HepG2 (cell line): ENCODE results near the gene NRDC. TPM values are rescaled to one million over a fixed set of nuclear protein-coding genes. Genes with fewer than 3 reads are reported as not detected.

Experiments used
- ATAC-seq: fragments of 200-7000 bp; cut with Tn5 transposase; 3 replicates; pipeline ENCODE4 v1.9.1; 2020; ENCODE audit warnings: mild to moderate bottlenecking, moderate library complexity
- BruUV-seq: library from RNA; stranded (reverse); fragments of 400-500 nt; replicated peaks from 2 replicates; lab custom pipeline; 2021; lab: Mats Ljungman, UMichigan
- CTCF ChIA-PET: fragments of 300-600 bp; formaldehyde crosslinking; extraction: SDS; loops from one replicate; lab custom pipeline; 2021; ENCODE audit warnings: low total read pairs, inconsistent platforms, low intra/inter-chr PET ratio; lab: Yijun Ruan, JAX
- POLR2A ChIA-PET: fragments of 350-600 bp; sonication (Branson Sonifier 250); formaldehyde crosslinking; loops from one replicate; lab custom pipeline; 2020; ENCODE audit warnings: antibody characterized with exemption, inconsistent platforms; lab: Yijun Ruan, JAX
- DNase-seq: peaks from one replicate; pipeline ENCODE4 v3.0.0-alpha.2; 2015; ENCODE audit warnings: low spot score
- FAIRE-seq: peaks from 3 replicates; lab custom pipeline; 2011; peaks lifted over from hg19 to GRCh38; lab: Jason Lieb, UNC
- H2AFZ ChIP-seq: one replicate; pipeline ENCODE4 v1.6.1; 2011; ENCODE audit warnings: low read length, inconsistent platforms
- H3K27ac ChIP-seq: fragments of 300-600 bp; 3 replicates; pipeline ENCODE4 v1.8.0; 2011; ENCODE audit warnings: mixed run types, mild to moderate bottlenecking, mixed read lengths, low read length, inconsistent platforms; ENCODE audit not compliant: insufficient read depth; ENCODE audit errors: extremely low read length
- H3K27me3 ChIP-seq, 2 experiments: fragments of 200-600 bp in 1 of 2; 2 replicates in 1 of 2; 3 replicates in 1 of 2; pipeline versions ENCODE4 v1.6.0 to v1.8.0; 2011; ENCODE audit warnings: low read length in 2 of 2, mild to moderate bottlenecking in 2 of 2, moderate library complexity in 2 of 2, inconsistent platforms in 1 of 2; ENCODE audit not compliant: insufficient read depth in 2 of 2, control insufficient read depth in 1 of 2
- H3K36me3 ChIP-seq, 2 experiments: fragments of 200-600 bp in 1 of 2; replicated peaks in 1 of 2; 2 replicates in 1 of 2; 3 replicates in 1 of 2; pipeline versions ENCODE4 v1.5.1 to v1.8.0; 2011; ENCODE audit warnings: low read length in 2 of 2, inconsistent platforms in 1 of 2; ENCODE audit not compliant: insufficient read depth in 2 of 2, control insufficient read depth in 1 of 2
- H3K4me1 ChIP-seq: 2 replicates; pipeline ENCODE4 v1.5.1; 2012; ENCODE audit warnings: low read length, inconsistent platforms; ENCODE audit not compliant: insufficient read depth
- H3K4me2 ChIP-seq: 2 replicates; pipeline ENCODE4 v1.6.0; 2011; ENCODE audit warnings: low read depth, low read length, inconsistent platforms
- H3K4me3 ChIP-seq, 3 experiments: fragments of 200-600 bp in 1 of 3; sonication (generic), shearing (Covaris generic) in 1 of 3; replicated peaks in 1 of 3; 2 replicates each; pipeline ENCODE4 v1.5.1; 2011 to 2016; ENCODE audit warnings: low read length in 3 of 3, inconsistent platforms in 2 of 3, low read depth in 2 of 3, mild to moderate bottlenecking in 2 of 3, control low read depth in 1 of 3, mixed read lengths in 1 of 3; ENCODE audit not compliant: insufficient read depth in 1 of 3
- H3K79me2 ChIP-seq: one replicate; pipeline ENCODE4 v1.6.1; 2011; ENCODE audit warnings: low read length, inconsistent platforms; ENCODE audit not compliant: insufficient read depth
- H3K9ac ChIP-seq: 2 replicates; pipeline ENCODE4 v1.6.0; 2011; ENCODE audit warnings: mild to moderate bottlenecking, low read depth, low read length, inconsistent platforms; ENCODE audit not compliant: insufficient read depth
- H3K9me3 ChIP-seq: 2 replicates; pipeline ENCODE4 v1.5.1; 2012; ENCODE audit warnings: mild to moderate bottlenecking, low read length
- H4K20me1 ChIP-seq: 2 replicates; pipeline ENCODE4 v1.6.0; 2011; ENCODE audit warnings: inconsistent platforms, mild to moderate bottlenecking, low read length, moderate library complexity; ENCODE audit not compliant: insufficient read depth
- CBX2 ChIP-seq, 2 experiments: fragments of 200-600 bp in 1 of 2; sonication (generic); formaldehyde crosslinking in 1 of 2; IDR thresholded peaks; 2 replicates each; pipeline versions ENCODE4 v1.7.0 to v1.8.1; 2018 to 2022; ENCODE audit warnings: low read depth in 2 of 2, low read length in 1 of 2, mild to moderate bottlenecking in 1 of 2, missing genetic modification reagents in 1 of 2
- ELF3 ChIP-seq: IDR thresholded peaks from 2 replicates; pipeline ENCODE4 v1.6.1; 2016; ENCODE audit warnings: missing genetic modification reagents, missing compliant biosample characterization
- FIP1L1 ChIP-seq: fragments of 200-400 bp; formaldehyde crosslinking; IDR thresholded peaks from 2 replicates; pipeline ENCODE4 v1.6.1; 2018; ENCODE audit warnings: low read depth, mild to moderate bottlenecking, low read length, moderate library complexity, borderline replicate concordance; ENCODE audit not compliant: insufficient read depth
- FOXJ3 ChIP-seq: sonication (generic); formaldehyde crosslinking; IDR thresholded peaks from 2 replicates; pipeline ENCODE4 v1.4.0; 2020; ENCODE audit warnings: missing genetic modification reagents, mild to moderate bottlenecking, borderline replicate concordance
- HDAC2 ChIP-seq: sonication (generic); formaldehyde crosslinking; IDR thresholded peaks from 2 replicates; pipeline ENCODE4 v1.4.0; 2020; ENCODE audit warnings: missing genetic modification reagents
- HIVEP1 ChIP-seq: sonication (generic); formaldehyde crosslinking; IDR thresholded peaks from 2 replicates; pipeline ENCODE4 v1.4.0; 2020; ENCODE audit warnings: mild to moderate bottlenecking, missing genetic modification reagents
- KLF12 ChIP-seq: sonication (generic); formaldehyde crosslinking; IDR thresholded peaks from 2 replicates; pipeline ENCODE4 v1.4.0; 2020; ENCODE audit warnings: missing genetic modification reagents, borderline replicate concordance
- NCOA1 ChIP-seq: sonication (generic); formaldehyde crosslinking; IDR thresholded peaks from 2 replicates; pipeline ENCODE4 v1.9.0; 2021; ENCODE audit warnings: missing genetic modification reagents
- POLR2A ChIP-seq, 2 experiments: IDR thresholded peaks; 2 replicates each; pipeline ENCODE4 v1.6.1; 2011; ENCODE audit warnings: low read depth in 2 of 2, low read length in 2 of 2, mild to moderate bottlenecking in 1 of 2, moderate library complexity in 1 of 2; ENCODE audit not compliant: insufficient read depth in 1 of 2
- RFXANK ChIP-seq: IDR thresholded peaks from 2 replicates; pipeline ENCODE4 v1.6.1; 2016
- SP5 ChIP-seq: IDR thresholded peaks from 2 replicates; pipeline ENCODE4 v1.6.1; 2016; ENCODE audit warnings: low read depth, borderline replicate concordance
- ZFP90 ChIP-seq: sonication (generic); formaldehyde crosslinking; IDR thresholded peaks from 2 replicates; pipeline ENCODE4 v1.8.0; 2022; ENCODE audit warnings: missing genetic modification reagents, mild to moderate bottlenecking, inconsistent platforms, borderline replicate concordance
- ZNF335 ChIP-seq: sonication (generic); formaldehyde crosslinking; IDR thresholded peaks from 2 replicates; pipeline ENCODE4 v1.4.0; 2020; ENCODE audit warnings: missing genetic modification reagents
- ZNF563 ChIP-seq: sonication (generic); formaldehyde crosslinking; IDR thresholded peaks from 2 replicates; pipeline ENCODE4 v1.8.0; 2022; ENCODE audit warnings: mild to moderate bottlenecking, moderate library complexity, missing genetic modification reagents
- ZNF768 ChIP-seq: sonication (generic); formaldehyde crosslinking; IDR thresholded peaks from 2 replicates; pipeline ENCODE4 v1.4.0; 2020; ENCODE audit warnings: missing genetic modification reagents
- WGBS: methylation state at CpG from one replicate; pipeline ENCODE4 v1.1.6; 2017; ENCODE audit warnings: low lambda C conversion rate; 5-methylcytosine and 5-hydroxymethylcytosine counted together
- in situ Hi-C: cut with HindIII; loops from 2 replicates; pipeline ENCODE4 v1.10.0; 2017; ENCODE audit warnings: low pct_unique_long_range_greater_than_20kb; ENCODE audit not compliant: extremely low pct_ligation_motif_present
- intact Hi-C: fragments of 100-400 bp; cut with micrococcal nuclease; formaldehyde crosslinking; loops from one replicate; pipeline ENCODE4 v1.10.0; 2022; ENCODE audit not compliant: unreplicated experiment
- polyA plus RNA-seq, 8 experiments: library from polyadenylated mRNA; depleted of rRNA in 3 of 8; stranded (reverse) in 7 of 8; unstranded in 1 of 8; fragments of >200 nt; fragmentation: Illumina TruSeq in 4 of 8; extraction: Trizol in 4 of 8; gene quantifications; 2 replicates each; pipeline versions ENCODE4 v1.2.1 to v1.2.3, GENCODE V29; 2011 to 2016; ENCODE audit warnings: low read depth in 4 of 8, missing spikeins in 1 of 8, mixed read lengths in 1 of 8; ENCODE audit not compliant: insufficient read depth in 1 of 8
- total RNA-seq, 5 experiments: library from RNA; depleted of rRNA; stranded (reverse); fragments of >200 nt; fragmentation: Illumina TruSeq; extraction: Trizol; gene quantifications; 2 replicates each; pipeline ENCODE4 v1.2.3, GENCODE V29; 2016; ENCODE audit warnings: low read depth in 1 of 5
- TF ChIP-seq, protein P1 (sequence below): sonication (generic); formaldehyde crosslinking; IDR thresholded peaks from 2 replicates; pipeline ENCODE4 v1.9.0; 2022; ENCODE audit warnings: missing genetic modification reagents, mild to moderate bottlenecking, borderline replicate concordance
- TF ChIP-seq, protein P2 (sequence below): sonication (generic); formaldehyde crosslinking; IDR thresholded peaks from 2 replicates; pipeline ENCODE4 v1.4.0; 2020; ENCODE audit warnings: missing genetic modification reagents

Gene NRDC
- total and polyA plus RNA-seq, 2 of the 13 experiments (the other 11 are each of a cell fraction or from before 2014, with no cell fraction given), result 57.6 to 64.9 TPM

DNA sequence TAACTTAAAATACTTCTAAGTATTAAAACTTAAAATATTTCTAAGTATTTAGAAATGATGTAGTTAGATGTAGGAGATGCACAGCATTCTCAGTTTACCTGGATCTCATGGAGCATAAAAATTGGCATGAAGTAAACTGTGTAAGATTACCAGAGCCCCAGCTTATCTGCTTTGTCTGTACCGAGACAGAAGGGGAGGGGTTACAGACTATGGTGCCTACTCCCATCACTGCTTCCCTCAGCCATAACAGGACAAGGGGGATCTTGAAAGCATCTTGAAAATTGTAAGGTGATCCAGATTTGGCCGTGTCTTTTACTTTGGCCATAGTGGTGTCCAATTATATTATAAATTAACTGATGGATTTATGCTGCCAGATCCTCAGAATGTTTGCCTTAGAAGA lies 18.8 kb downstream of the NRDC start:
- no peak overlapping the region for H3K9ac ChIP-seq
- H3K4me2 ChIP-seq, result no peak overlapping the region
- H3K4me1 ChIP-seq, result no peaks in the 10 kb centered on the region
- no peaks in the 10 kb centered on the region for H3K9me3 ChIP-seq
- intact Hi-C loops (no loop called here), in situ Hi-C loops (no loop called here)
- no peak overlapping the region for H2AFZ ChIP-seq
- H3K27ac ChIP-seq, result no peak overlapping the region
- ChIA-PET POLR2A (no interaction called here), CTCF (no interaction called here)
- DNase-seq, result no peak
- WGBS, result 89% methylated on average over 2 of the region's 2 CpGs
- peaks cover 0 to 12% of the 10 kb centered on the region in 2 experiments; a peak in 3 of 5 replicates for H3K36me3 ChIP-seq
- peaks cover 13% of the 10 kb centered on the region for H3K79me2 ChIP-seq
- ATAC-seq, result no peak
- no peak for FAIRE-seq
- H3K4me3 ChIP-seq, result no peak overlapping the region
- TF ChIP-seq SP5 (CRISPR knock-in tag), result no peak
- TF ChIP-seq HIVEP1 (CRISPR knock-in tag), result no peak
- no peak for TF ChIP-seq ZNF563 (CRISPR knock-in tag)
- TF ChIP-seq, protein P1, sequence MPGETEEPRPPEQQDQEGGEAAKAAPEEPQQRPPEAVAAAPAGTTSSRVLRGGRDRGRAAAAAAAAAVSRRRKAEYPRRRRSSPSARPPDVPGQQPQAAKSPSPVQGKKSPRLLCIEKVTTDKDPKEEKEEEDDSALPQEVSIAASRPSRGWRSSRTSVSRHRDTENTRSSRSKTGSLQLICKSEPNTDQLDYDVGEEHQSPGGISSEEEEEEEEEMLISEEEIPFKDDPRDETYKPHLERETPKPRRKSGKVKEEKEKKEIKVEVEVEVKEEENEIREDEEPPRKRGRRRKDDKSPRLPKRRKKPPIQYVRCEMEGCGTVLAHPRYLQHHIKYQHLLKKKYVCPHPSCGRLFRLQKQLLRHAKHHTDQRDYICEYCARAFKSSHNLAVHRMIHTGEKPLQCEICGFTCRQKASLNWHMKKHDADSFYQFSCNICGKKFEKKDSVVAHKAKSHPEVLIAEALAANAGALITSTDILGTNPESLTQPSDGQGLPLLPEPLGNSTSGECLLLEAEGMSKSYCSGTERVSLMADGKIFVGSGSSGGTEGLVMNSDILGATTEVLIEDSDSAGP, result no peak
- TF ChIP-seq ZNF768 (CRISPR knock-in tag), result no peak
- TF ChIP-seq HDAC2 (CRISPR knock-in tag), result no peak
- no peak for TF ChIP-seq FIP1L1
- no TSS peak for BruUV-seq
- H3K27me3 ChIP-seq, result no peaks in the 10 kb centered on the region
- no peaks in the 10 kb centered on the region for H4K20me1 ChIP-seq

DNA sequence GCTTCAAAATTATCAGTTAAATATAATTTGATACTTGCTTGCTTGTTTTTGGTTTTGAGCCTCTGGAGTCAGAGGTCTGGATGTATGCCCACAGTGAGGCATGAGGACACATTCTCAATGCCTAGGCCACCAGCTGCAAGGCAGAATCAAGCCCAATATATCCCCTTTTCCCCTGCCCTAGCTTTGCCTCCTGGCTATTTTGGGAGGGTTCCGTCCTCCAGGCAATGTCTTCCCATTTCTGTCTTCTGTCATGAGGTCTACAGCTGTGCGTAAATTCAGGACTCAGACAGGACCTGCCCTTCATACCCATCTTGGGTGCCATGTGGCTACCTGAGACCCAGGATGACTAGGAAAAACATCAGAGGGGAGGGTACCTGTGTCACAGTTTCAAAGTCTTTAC lies 19.2 kb downstream of the NRDC start:
- POLR2A ChIA-PET, result no interaction called here
- Histone ChIP-seq H3K4me2 (no peak overlapping the region), H3K27me3 (no peaks in the 10 kb centered on the region), H3K79me2 (peaks cover 12% of the 10 kb centered on the region), H2AFZ (no peak overlapping the region), H4K20me1 (no peaks in the 10 kb centered on the region), H3K9ac (no peak overlapping the region), H3K4me1 (no peaks in the 10 kb centered on the region), H3K27ac (no peak overlapping the region), H3K9me3 (no peaks in the 10 kb centered on the region), H3K36me3 (peaks cover 0 to 13% of the 10 kb centered on the region in 2 experiments; a peak in 3 of 5 replicates), H3K4me3 (no peak overlapping the region)
- intact Hi-C loops, result no loop called here
- ATAC-seq, result no peak
- no peak for DNase-seq
- CTCF ChIA-PET, result no interaction called here
- FAIRE-seq, result no peak
- WGBS, result 100% methylated on average over 2 of the region's 2 CpGs
- in situ Hi-C loops, result no loop called here
- no TSS peak for BruUV-seq
- no peak for TF ChIP-seq CBX2 (IDR thresholded peaks at IDR 0.05; ENCODE audit: low read depth, low read length)
- TF ChIP-seq CBX2 (CRISPR knock-in tag; IDR thresholded peaks at IDR 0.05; ENCODE audit: low read depth), result no peak
- TF ChIP-seq, protein P2, sequence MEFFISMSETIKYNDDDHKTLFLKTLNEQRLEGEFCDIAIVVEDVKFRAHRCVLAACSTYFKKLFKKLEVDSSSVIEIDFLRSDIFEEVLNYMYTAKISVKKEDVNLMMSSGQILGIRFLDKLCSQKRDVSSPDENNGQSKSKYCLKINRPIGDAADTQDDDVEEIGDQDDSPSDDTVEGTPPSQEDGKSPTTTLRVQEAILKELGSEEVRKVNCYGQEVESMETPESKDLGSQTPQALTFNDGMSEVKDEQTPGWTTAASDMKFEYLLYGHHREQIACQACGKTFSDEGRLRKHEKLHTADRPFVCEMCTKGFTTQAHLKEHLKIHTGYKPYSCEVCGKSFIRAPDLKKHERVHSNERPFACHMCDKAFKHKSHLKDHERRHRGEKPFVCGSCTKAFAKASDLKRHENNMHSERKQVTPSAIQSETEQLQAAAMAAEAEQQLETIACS (CRISPR knock-in tag), result no peak
- no peak for TF ChIP-seq FOXJ3 (CRISPR knock-in tag)
- no peak for TF ChIP-seq NCOA1 (CRISPR knock-in tag)
- TF ChIP-seq RFXANK (CRISPR knock-in tag), result no peak
- TF ChIP-seq POLR2A (IDR thresholded peaks at IDR 0.05; ENCODE audit: insufficient read depth in 1 of 2, low read depth in 2 of 2, low read length in 2 of 2), result no peak
- TF ChIP-seq KLF12 (CRISPR knock-in tag), result no peak
- TF ChIP-seq FIP1L1, result no peak
- no peak for TF ChIP-seq ZNF335 (CRISPR knock-in tag)
- no peak for TF ChIP-seq ZFP90 (CRISPR knock-in tag)
- no peak for TF ChIP-seq ELF3 (CRISPR knock-in tag)
